ENCODE results near the gene PLCH1. TPM values are rescaled to one million over a fixed set of nuclear protein-coding genes. Genes with fewer than 3 reads are reported as not detected.
A peak's percentile ranks its signal among the peaks of the same experiment; 100 is the strongest.
"Not testable (repeated sequence)": the region's sequence is repeated elsewhere in the genome, so short reads cannot be mapped to it uniquely, and the experiment has no call there.

PLCH1 gene
- total RNA-seq, 2 donors from 2014 or later, result 0.05 to 0.23 TPM

- no peak for ATAC-seq
Measured at GRCh38 chr3:155423526-155424322, 321.1 kb downstream of the PLCH1 start.

GRCh38 chr3:155420881-155421486, 323.9 kb downstream of the PLCH1 start:
- Mint-ChIP-seq H3K36me3 (no peaks in the 10 kb centered on the region), H3K9me3 (peaks cover 0 to 5% of the 10 kb centered on the region in 2 donors), H3K27ac (no peak overlapping the region)
- no peak for DNase-seq (ENCODE audit: low spot score in 2 of 2)
- no peak for ATAC-seq

More at GRCh38 chr3:155423526-155424322, 321.1 kb downstream of the PLCH1 start:
- peaks cover 4 to 9% of the 10 kb centered on the region in 2 donors for H3K9me3 Mint-ChIP-seq
- H3K27ac Mint-ChIP-seq, result no peak overlapping the region
- DNase-seq (ENCODE audit: low spot score in 2 of 2), result no peak
- no peaks in the 10 kb centered on the region for H3K36me3 Mint-ChIP-seq

- H3K9me3 Mint-ChIP-seq, result peaks cover 0 to 1% of the 10 kb centered on the region in 2 donors
- ATAC-seq, result no peak
- no peak overlapping the region for H3K27ac Mint-ChIP-seq
- DNase-seq (ENCODE audit: low spot score in 2 of 2), result no peak
- no peaks in the 10 kb centered on the region for H3K36me3 Mint-ChIP-seq
Measured at GRCh38 chr3:155420406-155420805, 324.5 kb downstream of the PLCH1 start.

GRCh38 chr3:155418407-155418806, 326.5 kb downstream of the PLCH1 start:
- no peaks in the 10 kb centered on the region for H3K36me3 Mint-ChIP-seq
- no peak for DNase-seq (ENCODE audit: low spot score in 2 of 2)
- no peak for ATAC-seq
- no peaks in the 10 kb centered on the region for H3K9me3 Mint-ChIP-seq
- no peak overlapping the region for H3K27ac Mint-ChIP-seq

- Mint-ChIP-seq H3K27ac (no peak overlapping the region), H3K36me3 (no peaks in the 10 kb centered on the region), H3K9me3 (no peaks in the 10 kb centered on the region)
- no peak for DNase-seq (ENCODE audit: low spot score in 2 of 2)
- ATAC-seq, result no peak
Measured at GRCh38 chr3:155417119-155417517, 327.8 kb downstream of the PLCH1 start.

GRCh38 chr3:155416500-155417118, 328.3 kb downstream of the PLCH1 start:
- Mint-ChIP-seq H3K27ac (no peak overlapping the region), H3K36me3 (no peaks in the 10 kb centered on the region), H3K9me3 (no peaks in the 10 kb centered on the region)
- DNase-seq (ENCODE audit: low spot score in 2 of 2) (no peak), ATAC-seq (no peak)

GRCh38 chr3:155412904-155413303, 332.0 kb downstream of the PLCH1 start:
- ATAC-seq, result no peak
- no peak overlapping the region for H3K27ac Mint-ChIP-seq
- no peaks in the 10 kb centered on the region for H3K36me3 Mint-ChIP-seq
- no peaks in the 10 kb centered on the region for H3K9me3 Mint-ChIP-seq
- no peak for DNase-seq (ENCODE audit: low spot score in 2 of 2)

- peak in 1 of 2 donors; percentile 51 for ATAC-seq
- no peak for DNase-seq (ENCODE audit: low spot score in 2 of 2)
- Mint-ChIP-seq H3K27ac (no peak overlapping the region), H3K9me3 (no peaks in the 10 kb centered on the region), H3K36me3 (no peaks in the 10 kb centered on the region)
Measured at GRCh38 chr3:155411500-155412223, 333.2 kb downstream of the PLCH1 start.

- Mint-ChIP-seq H3K36me3 (no peaks in the 10 kb centered on the region), H3K9me3 (no peaks in the 10 kb centered on the region), H3K27ac (no peak overlapping the region)
- no peak for ATAC-seq
- DNase-seq (ENCODE audit: low spot score in 2 of 2), result no peak
Measured at GRCh38 chr3:155409336-155409735, 335.5 kb downstream of the PLCH1 start.

- Mint-ChIP-seq H3K27ac (no peak overlapping the region), H3K9me3 (no peaks in the 10 kb centered on the region), H3K36me3 (no peaks in the 10 kb centered on the region)
- ATAC-seq, result no peak
- DNase-seq (ENCODE audit: low spot score in 2 of 2), result no peak
Measured at GRCh38 chr3:155407971-155408370, 336.9 kb downstream of the PLCH1 start.

- DNase-seq (ENCODE audit: low spot score in 2 of 2) (no peak), ATAC-seq (no peak)
- no peak overlapping the region for H3K27ac Mint-ChIP-seq
- no peaks in the 10 kb centered on the region for H3K36me3 Mint-ChIP-seq
- no peaks in the 10 kb centered on the region for H3K9me3 Mint-ChIP-seq
Measured at GRCh38 chr3:155407331-155407730, 337.5 kb downstream of the PLCH1 start.

GRCh38 chr3:155404486-155404885, 340.4 kb downstream of the PLCH1 start:
- H3K9me3 Mint-ChIP-seq, result no peaks in the 10 kb centered on the region
- no peak for DNase-seq (ENCODE audit: low spot score in 2 of 2)
- H3K36me3 Mint-ChIP-seq, result no peaks in the 10 kb centered on the region
- ATAC-seq, result no peak
- H3K27ac Mint-ChIP-seq, result no peak overlapping the region

- H3K27ac Mint-ChIP-seq, result no peak overlapping the region
- DNase-seq (ENCODE audit: low spot score in 2 of 2), result no peak
- H3K9me3 Mint-ChIP-seq, result no peaks in the 10 kb centered on the region
- no peaks in the 10 kb centered on the region for H3K36me3 Mint-ChIP-seq
- ATAC-seq, result no peak
Measured at GRCh38 chr3:155402656-155403055, 342.2 kb downstream of the PLCH1 start.

GRCh38 chr3:155398046-155398445, 346.8 kb downstream of the PLCH1 start:
- no peak for ATAC-seq
- no peak for DNase-seq (ENCODE audit: low spot score in 2 of 2)
- no peak overlapping the region for H3K27ac Mint-ChIP-seq
- peaks cover 0 to 7% of the 10 kb centered on the region in 2 donors for H3K9me3 Mint-ChIP-seq
- no peaks in the 10 kb centered on the region for H3K36me3 Mint-ChIP-seq

GRCh38 chr3:155394896-155395295, 350.0 kb downstream of the PLCH1 start:
- not testable (repeated sequence) for H3K36me3 Mint-ChIP-seq; DNase-seq (ENCODE audit: low spot score in 2 of 2); ATAC-seq; H3K9me3 Mint-ChIP-seq; H3K27ac Mint-ChIP-seq

- ATAC-seq (no peak), DNase-seq (ENCODE audit: low spot score in 2 of 2) (no peak)
- Mint-ChIP-seq H3K9me3 (peaks cover 0 to 7% of the 10 kb centered on the region in 2 donors), H3K27ac (no peak overlapping the region), H3K36me3 (no peaks in the 10 kb centered on the region)
Measured at GRCh38 chr3:155394240-155394639, 350.6 kb downstream of the PLCH1 start.

- H3K9me3 Mint-ChIP-seq, result peaks cover 0 to 7% of the 10 kb centered on the region in 2 donors
- H3K27ac Mint-ChIP-seq, result no peak overlapping the region
- no peaks in the 10 kb centered on the region for H3K36me3 Mint-ChIP-seq
- no peak for ATAC-seq
- DNase-seq (ENCODE audit: low spot score in 2 of 2), result no peak
Measured at GRCh38 chr3:155393316-155393715, 351.6 kb downstream of the PLCH1 start.
